NCI-H1417 (cell line): Measurements from ENCODE around the gene SEMA3C.
A peak's percentile ranks its signal among the peaks of the same experiment; 100 is the strongest.

Experiments
- DNase-seq, 3 experiments: peaks; one replicate each; lab custom pipeline; 2025; lab: John Stamatoyannopoulos, UW

Gene SEMA3C

GRCh38 chr7:80918909-80919721 lies at the start of gene SEMA3C:
Gene SEMA3C, minus strand, starts transcription at chr7:80919051. Its CDS starts 2,270 bp downstream, at chr7:80916781.
- DNase-seq: peak; percentile 90 to 94 (median 93)

DNA sequence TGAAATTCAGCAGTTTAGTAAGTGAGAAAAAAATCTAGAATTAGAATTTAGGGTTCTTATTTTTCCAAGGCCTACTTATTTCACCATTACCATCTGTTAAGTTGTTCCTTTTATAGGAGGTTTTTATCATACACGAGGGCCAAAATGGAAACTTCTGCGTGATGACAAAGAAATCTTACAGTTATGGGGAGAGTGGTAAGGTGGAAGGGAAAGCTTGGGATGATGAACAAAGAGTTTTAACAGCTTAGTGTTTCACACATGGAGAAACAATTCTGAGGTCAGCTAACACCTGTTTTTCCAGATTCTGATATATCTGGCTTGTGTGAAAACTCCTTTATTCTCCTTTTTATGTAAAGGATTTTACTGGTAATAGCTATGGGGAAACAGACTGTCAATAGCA lies 49.8 kb upstream of the SEMA3C start:
- DNase-seq: no peak

- DNase-seq: no peak
These were observed 49.1 kb upstream of the SEMA3C start for GRCh38 chr7:80967917-80968297.

DNA sequence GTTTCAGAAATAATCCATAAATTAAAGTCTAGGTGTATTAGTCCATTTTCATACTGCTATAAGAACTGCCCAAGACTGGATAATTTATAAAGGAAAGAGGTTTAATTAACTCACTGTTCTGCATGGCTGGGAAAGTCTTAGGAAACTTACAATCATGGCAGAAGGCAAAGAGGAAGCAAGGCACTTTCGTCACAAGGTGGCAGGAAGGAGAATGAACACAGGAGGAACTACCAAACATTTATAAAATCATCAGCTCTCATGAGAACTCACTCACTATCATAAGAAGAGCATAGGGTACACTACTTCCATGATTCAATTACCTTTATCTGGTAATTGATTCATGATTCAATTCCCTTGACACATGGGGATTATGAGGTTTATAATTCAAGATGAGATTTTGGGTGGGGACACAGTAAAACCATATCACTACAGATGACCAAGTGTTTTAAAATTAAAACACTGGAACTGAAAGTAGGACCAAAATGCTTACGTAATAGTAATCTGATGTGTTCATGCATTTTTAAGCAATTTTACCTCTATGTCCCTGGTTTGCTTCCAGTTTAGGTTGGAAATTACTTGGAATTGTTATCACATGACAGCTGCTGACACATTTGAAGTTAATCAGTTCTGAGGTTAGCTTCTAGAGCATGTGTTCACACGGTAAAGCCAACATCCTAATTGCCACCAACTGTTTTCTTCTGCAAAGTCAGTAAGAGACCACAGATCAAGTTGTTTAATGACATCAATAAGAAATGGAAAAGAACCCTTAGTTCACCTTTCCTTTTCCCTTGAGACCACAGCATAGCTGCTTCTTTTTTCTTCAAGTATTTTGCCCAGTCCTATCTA lies 48.4 kb upstream of the SEMA3C start:
- DNase-seq: no peak

DNA sequence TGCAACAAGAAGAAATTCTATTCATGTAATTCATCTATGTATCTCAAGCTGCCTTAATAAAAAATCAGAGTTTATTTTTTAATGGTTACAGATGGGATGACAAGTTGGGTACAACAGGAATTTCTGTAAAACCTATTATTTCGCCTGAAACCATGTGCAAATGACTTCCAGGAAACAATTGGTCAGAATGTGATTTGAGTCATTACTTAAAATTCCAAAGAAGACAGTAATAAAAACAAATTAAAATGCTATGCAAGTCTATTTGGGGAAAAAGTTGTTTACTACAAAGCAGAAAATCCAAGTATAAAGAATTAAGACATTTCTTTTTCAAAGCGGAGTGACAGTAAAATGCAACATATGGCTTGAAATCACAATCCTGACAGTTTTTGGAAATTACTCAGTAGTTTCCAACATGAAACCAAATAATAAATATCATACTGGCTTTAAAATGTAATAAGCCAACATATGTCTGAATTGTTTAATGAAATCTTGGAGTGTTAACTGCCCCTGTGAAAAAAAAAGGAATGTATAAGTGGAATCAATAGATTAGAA lies 41.5 kb upstream of the SEMA3C start:
- no peak for DNase-seq

DNA sequence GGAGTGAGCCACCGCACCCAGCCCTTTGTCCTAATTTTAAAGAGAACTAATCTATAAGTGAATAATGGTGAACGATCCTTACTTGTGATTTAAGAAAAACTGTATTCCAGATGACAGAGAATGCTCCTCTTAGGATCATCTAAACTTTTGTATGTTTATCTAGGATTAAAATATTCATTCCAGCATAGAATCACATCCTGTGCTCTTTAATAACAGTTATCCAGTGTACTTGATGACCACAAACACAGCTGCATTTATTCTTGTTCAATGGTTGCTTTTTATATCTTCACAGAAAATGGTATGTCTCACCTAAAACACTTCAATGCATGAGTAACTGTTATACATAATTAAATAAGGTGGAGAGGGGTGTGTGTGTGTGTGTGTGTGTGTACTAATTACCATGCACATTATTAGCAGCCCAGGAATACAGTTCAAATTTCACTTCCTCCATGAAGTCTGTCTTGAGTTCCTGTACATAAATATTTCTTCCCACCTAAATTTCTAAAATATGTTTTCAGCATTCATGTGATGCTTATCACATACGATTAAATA lies 38.5 kb upstream of the SEMA3C start:
- DNase-seq: no peak

DNA sequence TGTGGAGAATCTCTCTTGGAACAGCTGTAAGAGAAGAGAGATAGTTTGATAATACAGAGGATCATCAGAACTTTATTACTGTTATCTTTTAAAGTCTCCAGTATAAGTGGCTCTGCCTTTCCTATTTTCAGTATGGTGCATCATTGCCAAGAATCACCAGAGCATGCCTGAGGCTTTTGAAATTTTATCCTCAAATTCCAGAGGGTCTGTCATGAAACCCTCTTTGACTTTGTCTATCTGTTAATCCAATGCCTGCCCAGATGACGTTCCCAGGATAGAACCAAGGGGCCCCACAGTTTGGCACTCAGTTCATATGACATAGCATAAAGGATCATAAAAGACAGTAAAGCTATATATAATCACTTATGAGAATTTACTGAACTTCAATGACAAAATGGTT lies 35.3 kb upstream of the SEMA3C start:
- DNase-seq: no peak

- DNase-seq: peak in 1 of 3 experiments; percentile 56
These were observed 31.7 kb upstream of the SEMA3C start for GRCh38 chr7:80950550-80950967.

DNA sequence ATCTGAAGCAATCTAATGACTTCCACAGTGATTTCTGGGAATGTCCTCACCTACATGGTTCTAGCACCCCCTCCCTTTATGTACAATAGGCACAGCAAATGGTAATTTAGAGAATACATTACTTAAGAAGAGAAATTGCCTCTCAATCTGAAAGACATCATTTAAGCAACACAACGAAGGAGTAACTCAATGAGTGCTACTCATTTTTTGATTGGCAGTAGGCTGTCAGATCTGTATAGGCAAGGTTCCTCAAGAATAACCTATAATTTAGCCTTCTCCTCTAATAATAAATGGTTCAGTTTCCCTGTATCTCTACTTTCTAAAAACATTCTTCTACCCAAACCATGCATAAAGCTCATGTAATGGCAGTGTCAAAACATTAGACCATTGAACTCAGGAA lies 30.6 kb upstream of the SEMA3C start:
- no peak for DNase-seq

DNA sequence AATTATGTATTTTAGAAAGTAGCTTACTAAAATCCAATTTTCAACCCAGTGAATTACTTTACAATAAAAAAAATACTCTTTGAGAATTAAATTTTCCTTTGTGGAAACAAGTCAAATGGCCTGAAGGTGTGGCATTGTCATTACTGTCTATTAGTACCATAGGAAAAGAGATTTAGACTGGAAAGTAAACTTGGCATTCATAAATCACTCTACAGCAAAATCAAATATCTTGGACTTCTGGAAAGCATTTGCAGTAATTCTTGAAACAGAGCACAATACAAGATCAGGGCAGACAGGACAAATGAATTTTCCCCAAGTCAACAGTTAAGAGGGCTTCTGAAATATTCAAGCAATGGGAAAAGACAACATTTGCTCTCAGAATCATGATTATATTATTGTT lies 28.0 kb upstream of the SEMA3C start:
- no peak for DNase-seq

DNA sequence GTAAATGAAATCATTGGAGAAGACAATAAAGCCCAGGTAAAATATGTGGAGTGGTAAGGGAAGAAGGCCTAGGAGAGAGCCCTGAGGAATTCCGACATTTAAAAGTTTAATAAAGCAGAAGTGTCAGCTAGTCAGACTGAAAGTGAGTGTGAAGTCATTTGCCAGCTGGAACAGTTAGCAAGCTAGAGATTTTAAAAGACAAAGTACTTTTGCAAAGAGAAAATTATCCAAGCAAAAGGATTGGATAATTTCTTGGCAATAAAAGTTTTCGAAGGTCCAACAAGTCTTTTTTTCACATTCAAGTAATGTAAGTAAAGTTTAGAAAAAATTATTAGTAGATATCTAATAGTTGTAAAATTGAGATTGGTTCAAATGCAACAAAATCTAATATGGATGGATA lies 27.1 kb upstream of the SEMA3C start:
- no peak for DNase-seq

DNA sequence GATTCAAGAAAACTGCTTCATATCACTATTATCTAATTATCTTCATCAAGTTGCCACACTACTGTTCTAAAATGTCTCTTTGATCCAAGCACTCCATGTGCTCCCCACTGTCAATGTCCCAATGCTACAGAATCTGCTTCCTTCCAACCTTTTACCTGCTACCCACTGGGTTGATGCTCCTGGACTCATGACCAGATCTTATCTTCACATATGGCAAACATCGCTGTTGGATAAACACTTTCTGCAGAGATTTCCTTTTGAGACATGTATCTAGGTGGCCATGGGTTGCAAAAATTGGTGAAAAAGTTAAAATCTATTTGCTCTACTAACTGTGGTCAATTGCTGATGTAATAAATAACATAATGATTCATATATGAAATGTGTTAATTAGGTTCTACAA lies 24.5 kb upstream of the SEMA3C start:
- no peak for DNase-seq

DNA sequence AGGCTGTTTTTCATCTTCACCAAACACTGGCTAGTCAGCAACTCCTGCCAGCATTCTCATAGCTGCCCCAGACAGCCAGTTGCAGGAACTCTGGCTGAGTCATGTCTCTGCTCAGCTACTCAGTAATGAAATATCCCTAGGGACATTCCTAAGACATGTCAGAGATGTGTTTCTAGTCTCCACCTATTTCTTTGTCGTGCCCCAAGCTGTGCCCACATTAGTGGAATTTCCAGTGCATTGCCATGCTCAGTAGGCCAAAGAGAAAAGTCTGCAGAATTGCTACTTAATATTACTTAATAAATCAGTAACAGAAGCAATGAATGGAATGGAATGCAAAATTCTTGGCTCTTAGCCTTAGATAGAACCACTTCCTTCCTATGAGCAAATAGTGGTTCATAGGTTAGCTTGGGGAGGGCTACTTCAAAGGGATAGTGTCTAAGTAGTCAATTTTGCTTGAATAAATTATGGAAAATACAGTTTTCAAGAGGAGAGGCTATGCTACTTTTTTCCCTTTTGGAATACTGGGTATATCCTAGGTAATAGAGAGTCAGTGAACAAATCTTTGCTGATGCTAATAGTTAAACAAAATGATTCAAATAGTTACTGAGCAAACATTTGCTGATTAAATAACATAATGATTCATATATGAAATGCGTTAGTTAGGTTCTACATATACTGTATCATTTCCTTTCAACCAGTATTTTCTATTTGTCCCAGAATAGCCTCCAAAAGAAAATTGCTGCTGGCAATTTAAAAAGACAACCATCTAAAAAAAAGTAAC lies 23.6 kb upstream of the SEMA3C start:
- DNase-seq: no peak

DNA sequence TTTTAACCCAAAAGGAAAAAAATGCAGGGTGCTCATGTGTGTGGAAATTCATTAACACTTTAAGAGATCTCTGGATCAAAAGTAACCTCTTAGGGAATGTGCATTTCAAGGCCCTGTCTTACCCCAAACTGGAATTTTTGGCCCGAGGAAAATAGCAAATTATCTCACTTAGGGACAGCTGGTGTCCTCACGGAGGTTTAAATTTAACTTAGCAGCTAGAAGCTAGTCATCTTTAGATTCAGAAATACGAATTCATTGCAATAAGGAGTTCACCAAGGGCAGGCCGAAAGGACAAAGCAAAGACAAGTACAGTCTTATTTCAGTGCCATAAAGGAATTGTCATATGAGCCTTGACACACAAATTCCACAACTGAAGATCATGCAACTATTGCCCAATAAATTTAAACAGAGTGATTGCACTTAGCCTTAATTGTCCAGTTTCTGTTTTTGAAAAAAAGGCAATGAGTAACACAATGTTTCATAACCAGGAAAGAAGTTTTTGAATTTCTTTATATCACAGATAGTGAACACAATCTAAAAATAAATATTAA lies 22.4 kb upstream of the SEMA3C start:
- no peak for DNase-seq

GRCh38 chr7:80940539-80941207 lies 21.8 kb upstream of the SEMA3C start:
- DNase-seq: peak in 1 of 3 experiments; percentile 29

DNA sequence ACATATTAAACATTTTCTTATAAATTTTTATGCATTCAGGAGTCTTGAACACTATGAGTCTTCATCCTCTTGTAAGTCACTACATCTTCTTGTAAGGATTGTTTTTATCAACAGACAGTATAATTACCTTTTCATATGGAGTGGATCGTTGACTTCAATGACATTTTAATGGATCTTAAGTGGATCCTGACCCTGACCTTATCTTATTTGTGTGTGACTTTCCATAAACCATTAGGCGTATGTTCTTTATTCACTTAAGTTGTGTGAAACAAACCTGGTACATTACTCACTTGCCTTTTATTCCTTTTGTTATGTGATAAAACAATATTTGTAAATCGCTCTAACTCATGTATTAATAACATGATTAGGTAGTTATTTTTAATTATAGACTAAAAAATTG lies 18.5 kb upstream of the SEMA3C start:
- DNase-seq: peak in 2 of 3 experiments; percentile 66 to 82

GRCh38 chr7:80935991-80936780 lies 17.3 kb upstream of the SEMA3C start:
- DNase-seq: peak in 1 of 3 experiments; percentile 35

- DNase-seq: no peak
These were observed 15.5 kb upstream of the SEMA3C start for GRCh38 chr7:80934321-80934720.

GRCh38 chr7:80932536-80932935 lies 13.7 kb upstream of the SEMA3C start:
- DNase-seq: no peak

DNA sequence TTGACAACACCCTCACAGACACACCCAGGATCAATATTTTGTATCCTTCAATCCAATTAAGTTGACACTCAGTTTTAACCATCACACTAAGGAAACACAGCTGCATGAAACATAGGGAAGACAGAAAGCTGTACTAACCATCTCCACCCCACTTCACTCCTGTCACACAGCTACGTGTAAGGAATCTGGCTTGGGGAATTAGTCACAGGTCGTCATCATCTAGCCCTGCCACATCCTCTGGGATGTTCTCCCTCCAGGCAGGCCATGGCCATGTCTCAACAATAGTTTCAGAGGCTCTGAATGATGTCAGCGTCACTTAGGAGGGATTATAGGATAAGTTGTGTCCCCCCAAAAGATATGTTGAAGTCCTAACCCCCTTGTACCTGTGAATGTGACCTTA lies 10.8 kb upstream of the SEMA3C start:
- no peak for DNase-seq
